Thyroid gland (tissue), 4 donors: ENCODE results near the gene MED27. TPM values are rescaled to one million over a fixed set of nuclear protein-coding genes. Genes with fewer than 3 reads are reported as not detected.

Experiments used
- DNase-seq, 2 donors: peaks; one replicate each; pipeline ENCODE4 v3.0.0-alpha.2; 2019
- H3K27ac ChIP-seq, 3 donors: fragments of 200-600 bp; sonication (generic); 1 replicate in 2 of 3; 2 replicates in 1 of 3; pipeline ENCODE4 v1.5.1; 2016 to 2019; ENCODE audit warnings: mild to moderate bottlenecking in 1 of 3, moderate library complexity in 1 of 3
- H3K27me3 ChIP-seq: fragments of 200-600 bp; sonication (generic); one replicate; pipeline ENCODE4 v1.5.1; 2019
- H3K36me3 ChIP-seq, 2 donors: fragments of 200-600 bp; sonication (generic); one replicate each; pipeline ENCODE4 v1.5.1; 2016 to 2019
- H3K4me1 ChIP-seq, 2 donors: fragments of 200-600 bp; sonication (generic); one replicate each; pipeline ENCODE4 v1.5.1; 2017 to 2019
- H3K4me3 ChIP-seq, 3 donors: fragments of 200-600 bp; sonication (generic); replicated peaks in 1 of 3; 1 replicate in 2 of 3; 2 replicates in 1 of 3; pipeline ENCODE4 v1.5.1; 2016; ENCODE audit warnings: mild to moderate bottlenecking in 1 of 3
- H3K9me3 ChIP-seq: fragments of 200-600 bp; sonication (generic); one replicate; pipeline ENCODE4 v1.5.1; 2017
- CTCF ChIP-seq, 6 experiments: fragments of 200-600 bp in 3 of 6; fragments of 450-650 bp in 3 of 6; sonication (generic) in 3 of 6; IDR thresholded peaks; one replicate each; pipeline ENCODE4 v1.5.1; 2016 to 2019; ENCODE audit warnings: antibody characterized with exemption in 6 of 6, mild to moderate bottlenecking in 2 of 6, inconsistent platforms in 1 of 6, moderate library complexity in 1 of 6
- POLR2A ChIP-seq, 2 donors: fragments of 450-650 bp; IDR thresholded peaks; one replicate each; pipeline ENCODE4 v1.6.1; 2017; ENCODE audit warnings: antibody characterized with exemption in 2 of 2, mild to moderate bottlenecking in 2 of 2, moderate library complexity in 1 of 2
- WGBS, 2 donors: methylation state at CpG; one replicate each; pipeline ENCODE4 v1.1.5; 2017; 5-methylcytosine and 5-hydroxymethylcytosine counted together
- intact Hi-C: fragments of 100-400 bp; cut with DNase I; formaldehyde crosslinking; loops from one replicate; pipeline ENCODE4 v1.15.1; 2023
- total RNA-seq, 4 donors: library from RNA; depleted of rRNA; stranded (reverse); fragments of >200 nt; gene quantifications; one replicate each; pipeline ENCODE4 v1.2.3, GENCODE V29; 2016

Gene MED27
- total RNA-seq, 4 donors from 2014 or later = 15.3 to 19.5 (median 16.7) TPM

- Histone ChIP-seq H3K4me1 (no peaks in the 10 kb centered on the region), H3K4me3 (no peak overlapping the region), H3K27me3 (no peaks in the 10 kb centered on the region), H3K9me3 (no peaks in the 10 kb centered on the region), H3K36me3 (no peaks in the 10 kb centered on the region), H3K27ac (no peak overlapping the region)
- WGBS, 2 donors = 54 to 57% methylated on average over 9 of the region's 9 CpGs
- no peak for DNase-seq
- intact Hi-C loops = no loop called here
- no peak for TF ChIP-seq CTCF (IDR thresholded peaks at IDR 0.05)
- no peak for TF ChIP-seq POLR2A (IDR thresholded peaks at IDR 0.05)
These were observed 252.6 kb downstream of the MED27 start for GRCh38 chr9:131826966-131827525.

- Histone ChIP-seq H3K4me1 (no peaks in the 10 kb centered on the region), H3K4me3 (no peak overlapping the region), H3K9me3 (no peaks in the 10 kb centered on the region), H3K27ac (no peak overlapping the region), H3K27me3 (no peaks in the 10 kb centered on the region), H3K36me3 (no peaks in the 10 kb centered on the region)
- DNase-seq = no peak
- TF ChIP-seq CTCF (IDR thresholded peaks at IDR 0.05) (no peak), POLR2A (IDR thresholded peaks at IDR 0.05) (no peak)
- 93 to 95% methylated on average over 2 of the region's 2 CpGs for WGBS, 2 donors
- intact Hi-C loops = no loop called here
These were observed 253.6 kb downstream of the MED27 start for GRCh38 chr9:131826053-131826452.

GRCh38 chr9:131824953-131825495 is 254.6 kb downstream of the MED27 start:
- Histone ChIP-seq H3K4me1 (no peaks in the 10 kb centered on the region), H3K27me3 (no peaks in the 10 kb centered on the region), H3K9me3 (no peaks in the 10 kb centered on the region), H3K27ac (no peak overlapping the region), H3K4me3 (no peak overlapping the region), H3K36me3 (no peaks in the 10 kb centered on the region)
- no peak for TF ChIP-seq CTCF (IDR thresholded peaks at IDR 0.05)
- intact Hi-C loops = no loop called here
- WGBS, 2 donors = 88 to 93% methylated on average over 10 to 14 of the region's 15 CpGs
- DNase-seq = no peak

- TF ChIP-seq CTCF (IDR thresholded peaks at IDR 0.05) = no peak
- TF ChIP-seq POLR2A (IDR thresholded peaks at IDR 0.05) = no peak
- Histone ChIP-seq H3K9me3 (no peaks in the 10 kb centered on the region), H3K4me1 (no peaks in the 10 kb centered on the region), H3K27me3 (no peaks in the 10 kb centered on the region), H3K4me3 (no peak overlapping the region), H3K36me3 (no peaks in the 10 kb centered on the region), H3K27ac (no peak overlapping the region)
- 65 to 66% methylated on average over 16 to 17 of the region's 20 CpGs for WGBS, 2 donors
- intact Hi-C loops = no loop called here
- DNase-seq = no peak
These were observed 255.5 kb downstream of the MED27 start for GRCh38 chr9:131824155-131824594.

- no peak for TF ChIP-seq POLR2A (IDR thresholded peaks at IDR 0.05)
- TF ChIP-seq CTCF (IDR thresholded peaks at IDR 0.05) = no peak
- Histone ChIP-seq H3K9me3 (no peaks in the 10 kb centered on the region), H3K27ac (no peak overlapping the region), H3K36me3 (no peaks in the 10 kb centered on the region), H3K27me3 (no peaks in the 10 kb centered on the region), H3K4me1 (no peaks in the 10 kb centered on the region), H3K4me3 (no peak overlapping the region)
- no peak for DNase-seq
- 66 to 72% methylated on average over 27 to 30 of the region's 35 CpGs for WGBS, 2 donors
- intact Hi-C loops = no loop called here
These were observed 255.9 kb downstream of the MED27 start for GRCh38 chr9:131823701-131824146.
